Left hindlimb (tissue), 1 donor: ENCODE data around the gene PKP1.
A peak's percentile ranks its signal among the peaks of the same experiment; 100 is the strongest.

Source experiments
- DNase-seq: peaks from one replicate; pipeline ENCODE4 v3.0.0-alpha.2; 2018

The PKP1 gene

DNA sequence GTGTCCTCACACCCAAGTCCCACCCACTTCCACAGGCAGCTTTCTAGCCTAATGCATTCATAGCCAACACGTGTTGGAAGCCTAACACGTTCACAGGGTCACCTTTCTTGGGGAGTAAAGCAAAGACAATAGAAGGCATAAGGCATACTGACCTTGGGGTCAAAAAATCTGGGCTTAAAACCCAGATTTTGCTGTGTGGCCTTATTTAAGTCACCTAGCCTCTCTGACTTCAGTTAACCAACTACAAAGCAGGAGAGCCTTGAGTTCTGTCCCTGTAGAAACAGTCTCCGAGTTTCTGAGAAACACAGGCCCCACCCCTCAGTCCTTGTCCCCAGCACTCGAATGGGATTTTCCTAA lies 92.8 kb downstream of the PKP1 start:
- DNase-seq = no peak

DNA sequence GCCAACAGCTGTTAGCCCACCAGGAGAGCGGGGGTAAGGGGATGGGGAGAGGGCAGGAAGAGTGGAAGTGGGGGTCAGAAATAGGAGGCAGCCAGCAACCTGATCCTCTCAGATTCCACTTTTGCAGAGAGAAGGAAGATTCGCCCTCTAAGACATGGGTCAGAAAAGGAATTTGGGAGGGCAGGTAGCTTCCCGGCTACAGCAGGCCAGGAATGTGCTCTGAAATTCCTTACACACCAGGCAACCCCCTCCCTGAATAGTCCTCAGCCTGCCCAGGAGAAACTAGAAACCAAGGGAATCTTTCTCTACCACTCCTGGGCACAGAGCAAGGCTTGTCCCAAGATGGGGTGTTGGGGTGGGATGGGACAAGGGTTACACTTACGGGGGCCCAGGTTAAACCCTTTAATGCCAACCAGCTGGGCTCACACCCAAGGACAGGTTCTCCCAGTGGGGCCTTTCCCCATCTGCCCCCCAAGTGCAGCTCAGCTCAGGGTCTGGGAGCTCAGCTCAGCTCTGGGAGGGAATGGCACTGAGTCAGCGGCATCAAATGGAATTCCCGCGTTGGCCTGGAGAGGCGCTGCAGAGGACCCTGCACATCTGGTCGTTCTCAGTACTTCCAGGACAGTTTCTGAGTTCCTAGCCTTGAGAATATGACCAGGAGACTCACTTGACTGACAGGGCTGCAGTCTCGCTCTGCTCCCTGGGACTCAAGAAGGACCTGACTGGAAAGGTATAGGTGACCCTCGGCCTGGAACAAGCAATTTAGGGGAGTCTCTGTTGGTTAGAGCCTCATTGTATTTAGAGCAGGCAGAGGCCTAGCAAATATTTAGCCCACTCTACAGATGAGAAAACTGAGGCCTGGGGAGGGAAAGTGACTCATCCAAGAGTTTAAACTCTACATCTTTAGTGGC lies 93.4 kb downstream of the PKP1 start:
- no peak for DNase-seq

DNA sequence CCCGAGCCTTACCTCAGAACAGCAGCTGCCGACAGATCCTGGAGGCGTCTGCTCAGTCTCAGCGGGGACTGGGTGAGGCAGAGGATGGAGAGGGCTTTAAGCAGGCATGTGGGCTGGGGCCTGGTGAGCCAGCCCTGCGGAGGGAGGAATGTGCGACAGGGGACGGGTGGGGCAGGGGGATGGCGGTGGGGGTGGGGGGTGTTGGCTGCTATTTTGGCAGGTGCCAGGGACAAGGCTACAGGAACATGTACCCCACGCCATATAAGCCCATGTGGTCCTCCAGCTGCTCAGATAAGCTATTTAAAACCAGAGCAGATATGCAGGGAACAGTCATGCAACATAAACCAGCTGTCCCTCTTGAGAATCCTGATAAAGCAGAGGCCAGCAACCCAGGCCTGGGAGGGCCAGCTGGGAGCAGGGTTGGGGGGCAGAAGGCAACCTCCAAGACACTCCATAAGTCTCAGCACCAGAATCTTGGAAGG lies 94.3 kb downstream of the PKP1 start, which contains the start of gene TNNT2:
TNNT2 (minus strand) TSS at position 70 of the 482 bp plus-strand sequence. CDS start 4,426 bp downstream, outside the sequence.
- DNase-seq = peak; percentile 78

DNA sequence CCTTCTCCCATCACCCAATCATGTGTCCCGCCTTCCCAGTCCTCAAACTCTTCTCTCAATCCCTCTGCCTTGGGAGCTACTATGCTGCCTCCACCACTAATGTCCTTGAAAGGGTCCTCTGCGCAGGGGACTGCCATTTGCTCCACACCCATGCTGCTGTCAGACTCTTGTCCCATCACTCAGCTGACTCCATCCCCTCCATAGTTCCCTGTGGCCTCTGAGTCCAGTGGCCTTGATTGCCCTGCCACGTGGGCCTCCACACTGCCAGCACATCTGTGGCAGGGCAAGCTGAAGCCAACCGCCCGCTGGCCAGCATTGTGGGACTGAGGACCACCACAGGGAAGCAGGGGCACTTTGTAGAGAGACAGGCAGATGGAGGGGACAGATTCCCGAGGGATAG lies 95.5 kb downstream of the PKP1 start:
- no peak for DNase-seq

DNA sequence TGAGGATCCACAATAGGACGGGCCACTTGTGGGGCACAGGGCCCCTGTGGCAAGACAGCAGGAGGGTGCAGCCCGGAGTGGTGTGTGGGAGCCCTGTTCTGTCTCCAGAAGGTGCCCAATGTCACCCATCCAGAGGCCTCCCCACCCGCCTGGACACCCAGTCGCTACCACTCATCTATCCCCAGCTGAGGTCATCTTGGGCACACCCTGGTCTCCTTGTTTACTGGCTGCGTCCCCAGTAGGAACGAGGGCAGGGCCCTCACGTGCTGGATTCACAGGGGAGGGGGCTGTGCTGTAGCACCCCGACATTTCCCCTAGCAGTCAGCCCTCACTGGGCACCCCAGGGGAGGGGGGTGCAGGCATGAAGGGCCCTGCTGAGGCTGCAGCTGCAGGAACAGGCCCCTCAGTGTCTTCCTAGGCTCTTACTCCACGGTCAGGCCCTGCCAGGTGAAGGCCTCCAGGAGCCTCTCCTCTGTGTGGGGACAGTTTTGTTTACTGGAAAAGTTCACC lies 96.5 kb downstream of the PKP1 start:
- no peak for DNase-seq

DNA sequence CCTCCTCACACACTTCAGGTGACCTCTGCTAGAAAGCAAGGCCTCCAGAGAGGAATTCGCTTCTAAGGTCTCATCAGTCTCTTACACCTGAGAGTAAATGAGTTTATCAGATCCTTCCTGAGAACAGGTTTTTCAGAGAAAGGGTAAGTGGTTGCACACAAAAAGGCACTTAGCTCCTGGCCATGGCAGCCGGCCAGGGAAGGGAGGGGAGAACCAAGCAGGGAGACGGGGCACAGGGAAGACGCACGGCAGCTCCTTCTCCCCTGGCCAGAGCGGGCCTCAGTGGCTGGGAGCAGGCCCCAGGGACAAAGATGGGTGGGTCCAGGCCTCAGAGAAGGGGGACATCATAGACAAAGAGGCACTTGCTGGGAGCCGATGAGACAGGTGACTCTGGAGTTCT lies 97.8 kb downstream of the PKP1 start:
- DNase-seq = no peak
